A549 (cell line): ENCODE measurements around the gene BBLN. TPM values are rescaled to one million over a fixed set of nuclear protein-coding genes. Genes with fewer than 3 reads are reported as not detected.
A peak's percentile ranks its signal among the peaks of the same experiment; 100 is the strongest.

Experiments used
- ATAC-seq, 2 experiments: fragments of 200-7000 bp in 1 of 2; fragments of >200 bp in 1 of 2; cut with Nextera tagmentation in 1 of 2; cut with Tn5 transposase in 1 of 2; 3 replicates each; pipeline versions ENCODE4 v1.8.0 to v1.9.1; 2018 to 2020; ENCODE audit warnings: mild to moderate bottlenecking in 1 of 2, moderate library complexity in 1 of 2
- CTCF ChIA-PET: fragments of 300-600 bp; sonication (Branson Sonifier 250); formaldehyde crosslinking; extraction: SDS; loops from one replicate; lab custom pipeline; 2021; ENCODE audit warnings: antibody characterized with exemption, inconsistent platforms; lab: Yijun Ruan, JAX
- POLR2A ChIA-PET: fragments of 350-600 bp; formaldehyde crosslinking; extraction: SDS; loops from one replicate; lab custom pipeline; 2021; ENCODE audit warnings: antibody characterized with exemption, inconsistent platforms; lab: Yijun Ruan, JAX
- DNase-seq, 2 experiments: peaks; one replicate each; pipeline versions ENCODE4 v3.0.0 to v3.0.0-alpha.2; 2011 to 2016; ENCODE audit warnings: low read depth in 1 of 2, low spot score in 1 of 2
- FAIRE-seq: peaks from 2 replicates; lab custom pipeline; 2011; peaks lifted over from hg19 to GRCh38; lab: Jason Lieb, UNC
- H3K27ac ChIP-seq, 2 experiments: fragments of >200 bp; sonication (Bioruptor Twin); formaldehyde crosslinking; 3 replicates each; pipeline ENCODE4 v1.5.1; 2016 to 2017
- H3K4me1 ChIP-seq: fragments of >200 bp; sonication (Bioruptor Twin); formaldehyde crosslinking; 3 replicates; pipeline ENCODE4 v1.6.1; 2016
- H3K4me2 ChIP-seq: fragments of >200 bp; sonication (Bioruptor Twin); formaldehyde crosslinking; 3 replicates; pipeline ENCODE4 v1.6.1; 2016
- H3K4me3 ChIP-seq: fragments of >200 bp; sonication (Bioruptor Twin); formaldehyde crosslinking; 3 replicates; pipeline ENCODE4 v1.5.1; 2016
- H3K9me3 ChIP-seq: fragments of >200 bp; sonication (Bioruptor Twin); formaldehyde crosslinking; 3 replicates; pipeline ENCODE4 v1.6.1; 2016
- CHD2 ChIP-seq: fragments of 150-350 bp; IDR thresholded peaks from 2 replicates; pipeline ENCODE4 v1.6.1; 2014; ENCODE audit warnings: low read length; ENCODE audit not compliant: partially characterized antibody
- CTCF ChIP-seq: fragments of >200 bp; sonication (Bioruptor Twin); formaldehyde crosslinking; IDR thresholded peaks from 3 replicates; pipeline ENCODE4 v1.5.1; 2016
- EHMT2 ChIP-seq: fragments of 200-600 bp; sonication (generic); IDR thresholded peaks from 2 replicates; pipeline ENCODE4 v1.6.1; 2016; ENCODE audit warnings: antibody characterized with exemption, low read depth, mild to moderate bottlenecking, moderate library complexity
- ELK1 ChIP-seq: fragments of 150-350 bp; IDR thresholded peaks from 2 replicates; pipeline ENCODE4 v1.6.1; 2014; ENCODE audit warnings: low read depth, mild to moderate bottlenecking, low read length
- ESRRA ChIP-seq: fragments of 150-350 bp; IDR thresholded peaks from 2 replicates; pipeline ENCODE4 v1.6.1; 2014; ENCODE audit warnings: mild to moderate bottlenecking, low read length, borderline replicate concordance
- HES2 ChIP-seq: fragments of >200 bp; sonication (Bioruptor Twin); formaldehyde crosslinking; IDR thresholded peaks from 2 replicates; pipeline ENCODE4 v1.6.1; 2016
- HEYL ChIP-seq: fragments of 250-450 bp; sonication (Bioruptor Pico); IDR thresholded peaks from 2 replicates; pipeline ENCODE4 v1.8.0; 2021; ENCODE audit warnings: mild to moderate bottlenecking, moderate library complexity
- HMGXB4 ChIP-seq: fragments of 250-450 bp; sonication (Bioruptor Pico); IDR thresholded peaks from 2 replicates; pipeline ENCODE4 v1.5.0; 2021; ENCODE audit warnings: mild to moderate bottlenecking, moderate library complexity, borderline replicate concordance
- MAZ ChIP-seq: fragments of 150-350 bp; IDR thresholded peaks from 2 replicates; pipeline ENCODE4 v1.6.1; 2014; ENCODE audit warnings: antibody characterized with exemption, low read depth, low read length, borderline replicate concordance
- NFE2L2 ChIP-seq: fragments of 150-350 bp; conservative IDR thresholded peaks from 2 replicates; pipeline ENCODE4 v1.6.1; 2014; ENCODE audit warnings: low read length
- NR3C1 ChIP-seq: fragments of >200 bp; sonication (Bioruptor Twin); formaldehyde crosslinking; IDR thresholded peaks from 3 replicates; pipeline ENCODE4 v1.6.1; 2017
- PBX3 ChIP-seq: IDR thresholded peaks from 2 replicates; pipeline ENCODE4 v1.6.1; 2012
- POLR2A ChIP-seq: IDR thresholded peaks from 2 replicates; pipeline ENCODE4 v1.6.1; 2012; ENCODE audit warnings: mild to moderate bottlenecking, low read length
- RCOR1 ChIP-seq: fragments of 150-350 bp; IDR thresholded peaks from 2 replicates; pipeline ENCODE4 v1.6.1; 2014; ENCODE audit warnings: antibody characterized with exemption, low read length, low read depth
- SMC3 ChIP-seq: fragments of >200 bp; sonication (Bioruptor Twin); formaldehyde crosslinking; IDR thresholded peaks from 3 replicates; pipeline ENCODE4 v1.6.1; 2018; ENCODE audit warnings: inconsistent platforms
- USF2 ChIP-seq: fragments of 450-650 bp; IDR thresholded peaks from 2 replicates; pipeline ENCODE4 v1.6.1; 2014; ENCODE audit warnings: antibody characterized with exemption
- ZC3H11A ChIP-seq: fragments of 450-650 bp; IDR thresholded peaks from 2 replicates; pipeline ENCODE4 v1.6.1; 2014; ENCODE audit warnings: antibody characterized with exemption, mild to moderate bottlenecking
- ZFP36 ChIP-seq: fragments of 450-650 bp; IDR thresholded peaks from 2 replicates; pipeline ENCODE4 v1.6.1; 2014; ENCODE audit warnings: borderline replicate concordance; ENCODE audit not compliant: partially characterized antibody
- WGBS: methylation state at CpG from one replicate; pipeline ENCODE4 v1.1.6; 2017; ENCODE audit errors: missing lambda C conversion rate; 5-methylcytosine and 5-hydroxymethylcytosine counted together
- polyA plus RNA-seq, 4 experiments: library from polyadenylated mRNA; depleted of rRNA in 3 of 4; stranded (reverse); fragments of >200 nt; fragmentation: RNase III in 1 of 4; extraction: RNeasy Plus Mini Kit Qiagen cat#74134 plus additional on column Dnase treatment in 1 of 4; gene quantifications; 2 replicates in 3 of 4; 3 replicates in 1 of 4; pipeline ENCODE4 v1.2.3, GENCODE V29; 2011 to 2017

The BBLN gene
- polyA plus RNA-seq, 2 of the 4 experiments (the other 2 are of a cell fraction) = 23.8 to 28.1 TPM

GRCh38 chr9:128149951-128150593 lies 10.0 kb upstream of the BBLN start:
- Histone ChIP-seq H3K9me3 (no peaks in the 10 kb centered on the region), H3K4me2 (peak overlapping the region; percentile 66), H3K4me3 (no peak overlapping the region), H3K4me1 (peaks cover 31% of the 10 kb centered on the region), H3K27ac (peak overlapping the region; percentile 76 to 82)
- no peak for DNase-seq
- no peak for TF ChIP-seq POLR2A
- TF ChIP-seq HES2 = no peak
- no peak for TF ChIP-seq PBX3
- TF ChIP-seq NR3C1 = no peak
- no peak for TF ChIP-seq MAZ
- no peak for TF ChIP-seq HEYL (CRISPR knock-in tag)
- no peak for TF ChIP-seq USF2
- ChIA-PET POLR2A (interaction anchor here (0.6 kb wide), 1 partner anchor 104 kb away, joined by 3 read pairs; no protein-coding TSS in a partner anchor), CTCF (interaction anchor here (1.1 to 2.6 kb wide), 4 partner anchors 18 to 52 kb away, joined by 3 to 15 read pairs (median 4); no protein-coding TSS in a partner anchor)
- FAIRE-seq = no peak
- 78% methylated on average over 11 of the region's 11 CpGs for WGBS
- ATAC-seq = no peak

GRCh38 chr9:128150594-128151308 lies 9.3 kb upstream of the BBLN start:
- POLR2A ChIA-PET = interaction anchor here (1.0 to 1.1 kb wide), 3 partner anchors 9 to 22 kb away, joined by 3 read pairs; partner anchors contain the start of gene BBLN

GRCh38 chr9:128151309-128152132 lies 8.5 kb upstream of the BBLN start:
- FAIRE-seq (no peak), DNase-seq (no peak), ATAC-seq (no peak)
- Histone ChIP-seq H3K27ac (peak overlapping the region; percentile 19 to 76; a peak in 3 of 6 replicates), H3K4me1 (peaks cover 31% of the 10 kb centered on the region), H3K4me2 (no peak overlapping the region), H3K9me3 (no peaks in the 10 kb centered on the region), H3K4me3 (no peak overlapping the region)
- ChIA-PET POLR2A (interaction anchor here (0.5 to 1.1 kb wide), 5 partner anchors 8 to 23 kb away, joined by 3 to 11 read pairs (median 3); partner anchors contain the start of gene BBLN), CTCF (interaction anchor here (0.9 to 2.6 kb wide), 4 partner anchors 17 to 33 kb away, joined by 3 to 15 read pairs (median 4); no protein-coding TSS in a partner anchor)
- WGBS = 87% methylated on average over 14 of the region's 18 CpGs
- TF ChIP-seq HMGXB4 (CRISPR knock-in tag) = no peak
- no peak for TF ChIP-seq SMC3
- no peak for TF ChIP-seq CHD2
- TF ChIP-seq RCOR1 = no peak
- no peak for TF ChIP-seq ELK1
- no peak for TF ChIP-seq ESRRA

More at GRCh38 chr9:128150594-128151308, 9.3 kb upstream of the BBLN start:
- DNase-seq (peak; percentile 33 to 42), FAIRE-seq (no peak), ATAC-seq (peak; percentile 14 to 73; a peak in 3 of 6 replicates)
- Histone ChIP-seq H3K4me2 (no peak overlapping the region), H3K4me1 (peaks cover 31% of the 10 kb centered on the region), H3K4me3 (no peak overlapping the region), H3K27ac (peak overlapping the region; percentile 76 to 82; a peak in 5 of 6 replicates), H3K9me3 (no peaks in the 10 kb centered on the region)
- WGBS = 75% methylated on average over 18 of the region's 19 CpGs
- peak; percentile 9; the same call in 1 of the 3 replicates for TF ChIP-seq CTCF
- no peak for TF ChIP-seq ZC3H11A
- TF ChIP-seq RCOR1 = no peak
- no peak for TF ChIP-seq EHMT2
- no peak for TF ChIP-seq ZFP36
- no peak for TF ChIP-seq NFE2L2
- CTCF ChIA-PET = interaction anchor here (0.9 to 2.6 kb wide), 7 partner anchors 17 to 51 kb away, joined by 3 to 15 read pairs (median 3); no protein-coding TSS in a partner anchor
